NK-92 treated with Interleukin-12 subunit alpha and Interleukin-12 subunit beta, amount 100 ng/mL, for 24 hours (cell line): ENCODE data around the gene ERFL.
"Not testable (repeated sequence)": the region's sequence is repeated elsewhere in the genome, so short reads cannot be mapped to it uniquely, and the experiment has no call there.

Source experiments
- DNase-seq: peaks from one replicate; lab custom pipeline; 2025; lab: John Stamatoyannopoulos, UW

Gene ERFL

GRCh38 chr19:41926763-41927496 is 1.3 kb downstream of the ERFL start:
- no peak for DNase-seq

DNA sequence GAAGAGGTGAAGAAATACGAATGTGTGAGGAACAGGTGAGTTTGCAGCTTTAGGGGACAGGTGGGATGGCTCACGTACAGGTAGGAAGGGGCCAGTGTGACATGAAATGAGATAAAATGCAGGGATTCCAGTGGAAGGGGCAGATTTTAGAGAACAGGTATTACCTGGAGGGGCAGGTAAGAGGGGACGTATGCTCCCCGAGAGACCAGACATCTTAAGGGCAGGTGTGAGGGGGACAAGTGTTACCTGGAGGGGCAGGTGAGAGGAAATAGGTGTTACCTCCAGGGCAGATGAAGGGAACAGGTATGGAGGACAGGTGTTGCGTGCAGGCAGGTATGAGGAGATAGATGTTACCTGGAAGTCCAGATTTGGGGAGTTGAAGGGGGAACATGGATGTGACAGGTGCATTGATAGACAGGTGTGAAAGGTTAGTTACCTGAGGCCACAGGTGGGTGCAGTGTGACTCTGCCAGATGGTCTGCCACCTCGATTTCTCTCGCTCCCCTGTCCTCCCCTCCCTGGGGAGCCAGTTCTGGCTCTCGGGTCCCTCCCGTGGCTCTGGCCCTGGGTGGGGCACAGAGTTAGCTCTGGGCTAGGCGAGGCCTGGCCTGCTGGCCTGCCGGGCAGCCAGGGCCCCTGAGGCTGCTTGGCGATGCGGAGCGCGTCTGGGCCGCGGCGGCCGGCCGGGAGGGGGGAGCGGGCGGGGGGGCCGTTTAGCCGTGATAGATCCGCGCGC is 2.1 kb downstream of the ERFL start:
- no peak for DNase-seq

GRCh38 chr19:41925208-41926003 is 2.8 kb downstream of the ERFL start:
- DNase-seq: no peak

GRCh38 chr19:41924151-41925145 is 3.8 kb downstream of the ERFL start:
- DNase-seq: no peak

DNA sequence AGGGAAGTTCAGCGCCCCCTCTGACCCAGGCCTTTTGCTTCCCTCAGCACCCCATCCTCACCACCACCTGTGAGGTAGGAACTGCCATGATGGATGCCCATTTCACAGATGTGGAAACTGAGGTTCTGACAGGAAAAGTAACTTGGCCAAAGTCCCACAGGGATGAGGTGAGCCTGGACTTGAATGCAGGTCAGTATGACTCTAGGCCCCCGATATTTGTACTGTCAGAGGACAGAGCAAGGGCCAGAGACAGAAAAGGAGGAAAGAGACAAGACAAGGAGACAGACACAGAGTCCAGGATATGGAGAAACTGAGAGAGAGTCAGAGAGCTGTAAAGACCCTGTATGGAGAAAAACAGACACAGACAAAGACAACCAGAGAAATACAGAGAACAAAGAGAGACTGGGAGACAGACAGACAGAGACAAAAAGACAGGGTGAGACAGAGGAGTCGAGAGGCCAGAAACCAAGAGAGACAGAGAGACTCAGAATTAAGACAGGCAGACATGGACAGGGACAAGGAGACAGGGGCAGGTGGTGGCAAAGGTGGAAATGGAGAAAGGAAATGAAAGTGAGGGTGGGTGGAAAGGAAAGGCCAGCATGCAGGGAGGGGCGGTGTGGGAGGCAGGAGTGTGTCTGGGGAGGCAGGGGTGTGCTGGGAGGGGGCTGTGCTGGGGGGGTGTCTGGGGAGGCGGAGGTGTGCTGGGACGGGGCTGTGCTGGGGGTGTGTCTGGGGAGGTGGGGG is 5.0 kb downstream of the ERFL start:
- no peak for DNase-seq

DNA sequence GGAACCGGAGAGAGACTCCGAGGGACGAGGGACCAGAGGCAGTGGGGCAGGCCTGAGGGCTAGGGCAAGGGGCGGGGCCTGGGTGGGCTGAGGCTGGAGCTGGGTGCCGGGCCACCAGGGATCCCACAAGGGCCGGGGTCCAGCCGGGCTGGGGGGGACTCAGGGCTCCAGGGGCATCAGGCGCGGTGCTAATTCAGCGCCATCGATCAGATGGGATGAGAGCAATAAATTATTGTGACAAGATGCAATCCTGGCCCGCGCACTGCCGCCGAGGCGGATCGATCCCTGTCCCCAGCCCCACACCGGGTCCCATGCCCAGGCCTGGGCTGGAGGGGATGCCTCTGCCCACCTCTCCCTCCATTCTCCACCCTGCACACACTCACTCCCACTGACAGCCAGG is 5.7 kb downstream of the ERFL start:
- DNase-seq: no peak

DNA sequence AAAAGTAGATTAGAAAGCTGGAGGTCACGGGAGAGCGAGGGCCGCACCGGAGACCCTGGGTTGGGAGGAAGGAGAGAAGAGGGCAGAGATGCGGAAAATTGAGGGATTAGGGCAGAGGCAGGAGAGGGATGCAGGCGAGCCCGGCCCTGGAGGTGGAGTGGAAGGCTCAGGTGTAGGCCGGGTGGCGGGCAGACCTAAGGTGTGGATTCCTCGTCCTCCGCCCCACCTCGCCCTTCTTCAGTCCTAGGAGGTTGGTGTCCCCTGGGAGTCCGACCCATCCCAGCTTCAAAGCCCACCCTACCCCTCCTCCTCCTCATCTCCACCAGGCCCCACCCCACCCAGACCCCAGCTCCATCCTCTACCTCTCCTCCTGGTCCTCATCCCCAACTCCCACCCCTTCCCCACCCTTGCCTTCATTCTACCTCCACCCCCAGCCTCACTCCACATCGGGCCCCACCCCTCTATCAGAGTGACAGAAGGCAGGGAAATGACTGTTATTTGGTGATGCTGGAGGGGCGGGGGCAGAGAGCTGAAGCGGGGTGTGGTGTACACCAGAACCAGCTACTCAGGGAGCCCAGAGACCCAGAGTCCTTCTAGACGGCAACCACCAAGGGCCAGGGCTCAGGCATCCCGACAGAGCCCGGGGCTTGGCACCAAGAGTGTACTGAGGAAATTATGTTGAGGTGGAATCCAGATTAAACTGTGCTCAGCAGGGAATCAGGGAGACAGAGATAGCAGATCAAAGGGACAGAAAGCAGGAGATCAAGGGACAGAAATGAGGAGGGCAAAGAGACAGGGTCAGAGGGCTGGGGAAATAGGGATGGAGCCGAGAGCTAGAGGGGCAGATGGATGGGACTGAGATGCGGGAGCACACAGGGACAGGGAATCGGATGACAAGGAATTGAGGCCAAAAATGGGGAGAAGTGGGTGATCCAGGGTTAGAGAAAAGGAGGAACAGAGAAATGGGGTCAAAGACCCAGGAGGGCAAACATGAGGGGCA is 6.4 kb downstream of the ERFL start:
- no peak for DNase-seq

DNA sequence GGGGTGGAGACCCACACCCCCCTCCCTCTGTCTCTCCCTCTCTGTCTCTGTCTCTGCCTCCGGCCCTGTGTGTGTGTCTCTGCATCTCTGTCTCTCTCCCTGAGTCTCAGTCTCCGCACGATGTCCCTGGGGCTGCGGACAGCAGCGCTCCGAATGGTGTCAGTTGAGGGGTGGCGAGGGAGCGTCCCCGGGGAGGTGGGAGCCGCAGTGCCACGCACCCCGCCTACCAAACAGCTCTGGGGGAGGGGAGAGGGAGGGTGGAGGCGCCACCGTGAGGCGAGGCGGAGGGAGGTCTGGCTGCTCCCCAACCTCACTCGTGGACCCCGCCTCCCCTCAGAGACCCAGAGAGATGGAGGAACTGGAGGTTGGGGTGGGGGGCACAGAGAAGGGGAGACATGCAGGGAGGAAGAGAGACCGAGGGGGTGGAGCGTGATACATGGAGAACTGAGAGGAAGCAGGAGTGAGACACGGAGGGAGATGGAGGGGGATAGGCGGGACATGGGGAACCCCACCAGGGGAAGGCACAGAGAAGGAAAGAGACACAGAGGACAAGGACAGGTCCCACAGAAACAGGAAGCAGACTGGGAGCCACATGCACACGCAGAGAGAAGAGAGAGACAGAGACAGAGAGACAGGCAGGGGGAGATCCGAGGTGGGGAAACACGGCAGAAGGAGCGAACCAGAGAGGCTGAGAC is 7.2 kb downstream of the ERFL start:
- no peak for DNase-seq

- no peak for DNase-seq
Observed at GRCh38 chr19:41919948-41920712, 8.1 kb downstream of the ERFL start.

GRCh38 chr19:41918653-41919244 is 9.5 kb downstream of the ERFL start:
- no peak for DNase-seq

DNA sequence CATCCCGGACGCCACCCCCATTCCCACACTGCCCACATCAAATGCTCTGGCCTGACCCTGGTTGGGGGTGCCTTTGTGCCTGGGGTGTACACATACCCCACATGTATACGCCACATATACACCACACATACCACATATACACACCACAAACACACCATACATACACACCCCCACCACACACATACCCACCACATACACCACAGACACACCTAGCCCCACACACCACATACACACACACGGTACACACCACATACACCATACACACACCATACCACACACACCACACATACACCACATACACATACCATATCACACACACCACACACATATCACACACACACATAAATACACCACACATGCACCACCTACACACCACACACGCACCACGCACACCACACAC is 10.2 kb downstream of the ERFL start:
- no peak for DNase-seq

DNA sequence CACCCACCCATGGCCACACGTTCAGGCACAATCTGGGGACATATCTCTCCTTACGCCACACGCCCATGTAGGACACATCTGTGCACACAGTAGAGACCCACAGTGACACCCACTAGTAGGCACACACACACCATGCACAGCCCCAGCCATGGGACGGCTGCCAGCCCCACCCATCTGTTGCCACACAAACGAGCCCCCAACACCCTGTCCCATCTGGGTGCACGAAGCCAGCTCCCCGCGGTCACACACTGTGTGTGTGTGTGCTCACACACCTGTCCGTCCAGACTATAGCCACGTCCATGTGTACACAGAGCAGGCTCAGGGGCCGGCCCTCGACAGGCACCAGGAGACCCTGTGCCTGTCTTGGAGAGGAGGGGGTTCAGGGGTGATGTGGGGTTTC is 10.6 kb downstream of the ERFL start:
- no peak for DNase-seq

DNA sequence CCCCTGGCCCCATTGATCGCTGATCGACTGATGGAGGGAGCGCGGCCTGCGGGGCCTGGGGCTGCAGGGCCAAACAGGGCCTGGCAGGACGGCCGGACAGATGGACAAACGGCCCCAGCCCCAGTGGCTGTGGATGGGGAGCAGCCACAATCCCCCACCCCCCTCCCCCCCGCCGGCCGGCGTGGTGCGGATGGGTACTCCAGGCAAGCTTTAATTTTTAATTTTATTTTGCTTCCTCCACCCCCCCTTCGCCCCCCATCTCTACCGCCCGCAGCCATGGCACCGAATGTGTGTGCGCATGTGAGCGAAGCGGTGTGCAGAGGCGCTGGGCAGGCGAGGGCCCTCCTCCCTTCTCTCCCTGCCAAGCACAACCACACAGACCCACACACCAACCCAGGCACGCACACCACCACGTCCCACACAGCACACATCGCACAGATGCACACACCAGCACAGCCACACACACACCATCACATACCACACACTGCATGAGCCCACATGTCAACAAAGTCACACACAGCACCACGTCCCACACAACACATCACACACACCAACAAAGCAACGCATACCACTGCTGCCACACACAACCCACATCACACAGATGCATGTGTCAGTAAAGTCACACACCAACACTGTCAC is 12.4 kb downstream of the ERFL start:
- DNase-seq: no peak

- no peak for DNase-seq
Observed at GRCh38 chr19:41915021-41915775, 13.1 kb downstream of the ERFL start.

DNA sequence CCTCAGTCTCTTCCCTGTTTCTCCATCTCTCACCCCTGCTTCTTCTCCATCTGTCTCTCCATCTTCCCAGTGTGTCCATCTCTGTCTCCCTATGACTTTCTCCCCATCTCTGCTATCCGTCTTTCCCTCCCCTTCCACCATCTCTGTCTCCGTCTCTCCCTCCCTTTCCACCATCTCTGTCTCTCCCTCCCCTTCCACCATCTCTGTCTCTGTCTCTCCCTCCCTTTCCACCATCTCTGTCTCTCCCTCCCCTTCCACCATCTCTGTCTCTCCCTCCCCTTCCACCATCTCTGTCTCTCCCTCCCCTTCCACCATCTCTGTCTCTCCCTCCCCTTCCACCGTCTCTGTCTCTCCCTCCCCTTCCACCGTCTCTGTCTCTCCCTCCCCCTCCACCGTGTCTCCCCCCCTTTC is 13.8 kb downstream of the ERFL start:
- DNase-seq: not testable (repeated sequence)
